B cell (primary cell): ENCODE measurements around the gene CD14.

ENCODE experiments used
- EZH2 ChIP-seq: IDR thresholded peaks from 2 replicates; pipeline ENCODE4 v1.6.1; 2012; ENCODE audit warnings: borderline replicate concordance, low read depth, mild to moderate bottlenecking, moderate library complexity, low read length; ENCODE audit not compliant: insufficient read depth, poor library complexity, severe bottlenecking
- TF ChIP-seq, protein P1 (sequence below): fragments of 200-600 bp; IDR thresholded peaks from one replicate; pipeline ENCODE4 v1.8.0; 2022; ENCODE audit warnings: antibody characterized with exemption, mild to moderate bottlenecking

- TF ChIP-seq, protein P1, sequence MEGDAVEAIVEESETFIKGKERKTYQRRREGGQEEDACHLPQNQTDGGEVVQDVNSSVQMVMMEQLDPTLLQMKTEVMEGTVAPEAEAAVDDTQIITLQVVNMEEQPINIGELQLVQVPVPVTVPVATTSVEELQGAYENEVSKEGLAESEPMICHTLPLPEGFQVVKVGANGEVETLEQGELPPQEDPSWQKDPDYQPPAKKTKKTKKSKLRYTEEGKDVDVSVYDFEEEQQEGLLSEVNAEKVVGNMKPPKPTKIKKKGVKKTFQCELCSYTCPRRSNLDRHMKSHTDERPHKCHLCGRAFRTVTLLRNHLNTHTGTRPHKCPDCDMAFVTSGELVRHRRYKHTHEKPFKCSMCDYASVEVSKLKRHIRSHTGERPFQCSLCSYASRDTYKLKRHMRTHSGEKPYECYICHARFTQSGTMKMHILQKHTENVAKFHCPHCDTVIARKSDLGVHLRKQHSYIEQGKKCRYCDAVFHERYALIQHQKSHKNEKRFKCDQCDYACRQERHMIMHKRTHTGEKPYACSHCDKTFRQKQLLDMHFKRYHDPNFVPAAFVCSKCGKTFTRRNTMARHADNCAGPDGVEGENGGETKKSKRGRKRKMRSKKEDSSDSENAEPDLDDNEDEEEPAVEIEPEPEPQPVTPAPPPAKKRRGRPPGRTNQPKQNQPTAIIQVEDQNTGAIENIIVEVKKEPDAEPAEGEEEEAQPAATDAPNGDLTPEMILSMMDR = no peak
- TF ChIP-seq EZH2 = no peak
Measured at GRCh38 chr5:140633021-140633471, at the start of gene CD14.
